Measurements from ENCODE around the gene ADCY2.

GRCh38 chr5:7875151-7875550 lies 479.2 kb downstream of the ADCY2 start:
- TF ChIP-seq CTCF (IDR thresholded peaks at IDR 0.05), result no peak
- no peak for TF ChIP-seq POLR2A (IDR thresholded peaks at IDR 0.05)

Measured in right lobe of liver (tissue), 4 donors.